ENCODE measurements around the gene PSME3.

PSME3 gene

GRCh38 chr17:42891539-42892152 lies 58.4 kb downstream of the PSME3 start:
- TF ChIP-seq CTCF (IDR thresholded peaks at IDR 0.05; ENCODE audit: borderline replicate concordance, insufficient read depth, low read depth, low read length): no peak
- no peak overlapping the region for H3K4me3 ChIP-seq (ENCODE audit: low read depth, low read length)

GRCh38 chr17:42893359-42893758 lies 60.2 kb downstream of the PSME3 start:
- H3K4me3 ChIP-seq (ENCODE audit: low read depth, low read length): no peak overlapping the region
- TF ChIP-seq CTCF (IDR thresholded peaks at IDR 0.05; ENCODE audit: borderline replicate concordance, insufficient read depth, low read depth, low read length): no peak
